Measurements from ENCODE around the gene SLC24A4. TPM values are rescaled to one million over a fixed set of nuclear protein-coding genes. Genes with fewer than 3 reads are reported as not detected.

The SLC24A4 gene
- polyA plus RNA-seq, 1 donor = 1.2 TPM

Other genes with a start within 250 kb of the SLC24A4 start
- 17.4 TPM for gene ATXN3, start 216.6 kb upstream of the SLC24A4 start, polyA plus RNA-seq (ENCODE audit: insufficient read length)
- 92.0 TPM for gene NDUFB1, start 201.5 kb upstream of the SLC24A4 start, polyA plus RNA-seq (ENCODE audit: insufficient read length)
- gene CPSF2, start 201.2 kb upstream of the SLC24A4 start, polyA plus RNA-seq (ENCODE audit: insufficient read length) = 39.1 TPM
- gene RIN3, start 190.6 kb downstream of the SLC24A4 start, polyA plus RNA-seq (ENCODE audit: insufficient read length) = 16.7 TPM